HL-60/S4 treated with retinoic acid at 250 ng/mL for 4 days and 3 days (cell line): Measurements from ENCODE around the gene ICOS.
"Not testable (repeated sequence)": the region's sequence is repeated elsewhere in the genome, so short reads cannot be mapped to it uniquely, and the experiment has no call there.

Source experiments
- in situ Hi-C: fragments of 300-500 bp; cut with MboI; formaldehyde crosslinking; loops from 2 replicates; pipeline ENCODE4 v1.7.0; 2022; ENCODE audit warnings: low sequenced_read_pairs

Gene ICOS

DNA sequence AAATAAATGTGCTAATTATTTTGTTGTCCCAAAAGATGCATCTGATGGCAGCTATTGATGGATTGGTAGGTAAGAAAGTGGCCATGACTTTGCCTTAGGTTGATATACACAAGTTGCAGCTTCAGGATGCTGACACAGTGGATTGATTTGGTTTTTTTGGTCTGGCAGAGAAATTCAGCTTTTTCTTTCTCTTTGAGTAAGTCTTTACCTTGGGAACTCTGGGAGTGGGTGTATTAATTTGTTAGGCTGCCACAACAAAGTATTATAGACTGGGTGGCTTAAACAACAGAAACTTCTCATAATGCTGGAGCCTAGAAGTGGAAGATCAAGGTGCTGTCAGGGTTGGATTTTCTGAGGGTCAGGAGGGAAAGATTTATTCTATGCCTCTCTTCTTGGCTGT is 19.8 kb upstream of the ICOS start:
- in situ Hi-C loops, result no loop called here

DNA sequence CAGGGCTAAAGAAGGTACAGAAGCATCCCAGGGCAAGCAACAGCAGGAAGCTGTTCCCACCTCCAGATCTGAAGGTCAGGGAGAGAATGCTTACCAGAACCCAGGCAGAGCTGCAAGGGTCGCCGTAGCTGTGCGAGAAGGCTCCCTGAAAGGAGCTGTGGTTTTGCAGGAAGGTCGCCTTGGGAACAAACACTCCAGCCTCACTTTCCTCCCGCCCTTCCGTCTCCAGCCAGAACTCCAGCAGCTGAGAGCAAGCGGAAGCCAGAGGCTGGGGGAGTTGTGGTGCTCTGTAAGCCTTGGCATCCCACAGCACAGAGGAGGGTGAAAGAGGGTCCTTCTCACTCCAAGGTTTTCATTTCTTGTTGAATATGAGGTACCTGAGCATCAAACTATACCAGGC is 18.3 kb upstream of the ICOS start:
- in situ Hi-C loops, result no loop called here

DNA sequence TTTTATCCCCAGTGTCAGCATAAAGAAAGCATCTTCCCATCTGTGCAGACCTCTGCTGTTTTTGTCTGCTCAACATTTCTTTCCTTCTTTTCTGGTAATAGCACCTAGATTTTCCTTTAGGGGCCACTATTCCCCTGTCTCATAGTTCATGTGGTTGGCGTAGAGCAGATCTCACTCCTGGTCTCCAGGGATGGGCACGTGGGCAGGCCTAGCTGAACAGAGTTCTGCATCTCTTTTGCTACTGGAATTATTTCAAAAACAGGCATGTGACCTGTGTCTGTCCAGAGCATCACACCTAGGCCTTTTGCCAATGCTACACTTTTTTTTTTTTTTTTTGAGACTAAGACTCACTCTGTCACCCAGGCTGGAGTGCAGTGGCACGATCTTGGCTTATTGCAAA is 17.7 kb upstream of the ICOS start:
- in situ Hi-C loops, result no loop called here

DNA sequence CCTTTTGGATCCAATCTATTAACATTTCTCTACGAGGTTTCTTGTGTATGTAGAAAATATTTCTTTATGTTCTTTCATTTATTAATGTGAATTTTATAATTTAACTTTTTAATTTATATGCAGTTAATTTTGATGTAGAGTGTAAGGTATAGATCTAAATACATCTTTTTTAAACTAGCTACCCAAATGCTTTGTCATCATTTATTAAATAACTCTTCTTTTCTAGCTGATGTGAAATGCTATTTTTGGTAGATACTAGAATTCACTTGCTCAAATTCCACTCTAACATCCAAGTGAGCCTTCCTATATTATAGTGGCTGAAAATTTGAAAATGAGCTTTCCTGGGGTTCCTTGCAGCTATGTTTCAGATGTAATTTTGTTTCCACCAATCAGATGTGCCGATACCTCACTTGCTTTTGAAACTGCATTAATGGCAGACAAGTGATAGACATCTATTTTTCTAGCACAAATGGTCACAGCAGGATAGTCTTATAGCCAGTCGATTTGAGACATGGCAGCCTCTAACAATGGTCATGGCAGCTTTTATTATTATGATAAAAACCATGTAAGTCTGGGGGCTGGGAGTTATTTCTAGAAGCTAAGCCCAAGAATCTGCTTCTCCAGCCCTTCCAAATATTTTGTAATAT is 10.9 kb upstream of the ICOS start:
- in situ Hi-C loops, result no loop called here

DNA sequence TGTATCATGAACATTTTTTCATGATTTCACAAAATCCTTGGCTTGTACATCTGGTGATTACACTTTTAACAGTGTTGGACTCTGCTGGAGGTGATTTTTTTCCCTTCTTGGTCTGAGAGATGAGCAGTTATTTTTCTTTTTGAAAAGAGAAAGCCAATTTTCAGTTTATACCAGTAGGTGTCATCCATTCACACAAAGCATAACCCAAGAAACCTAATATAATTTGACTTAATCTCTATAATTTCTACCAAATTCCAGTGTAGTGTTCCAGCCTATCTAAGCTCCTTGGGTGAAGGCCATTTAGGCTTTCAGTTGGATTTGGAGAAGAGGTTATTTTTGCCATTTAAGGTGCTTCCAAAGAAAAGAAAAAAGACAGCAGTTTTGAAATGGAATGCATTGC is 7.7 kb upstream of the ICOS start:
- in situ Hi-C loops, result no loop called here

DNA sequence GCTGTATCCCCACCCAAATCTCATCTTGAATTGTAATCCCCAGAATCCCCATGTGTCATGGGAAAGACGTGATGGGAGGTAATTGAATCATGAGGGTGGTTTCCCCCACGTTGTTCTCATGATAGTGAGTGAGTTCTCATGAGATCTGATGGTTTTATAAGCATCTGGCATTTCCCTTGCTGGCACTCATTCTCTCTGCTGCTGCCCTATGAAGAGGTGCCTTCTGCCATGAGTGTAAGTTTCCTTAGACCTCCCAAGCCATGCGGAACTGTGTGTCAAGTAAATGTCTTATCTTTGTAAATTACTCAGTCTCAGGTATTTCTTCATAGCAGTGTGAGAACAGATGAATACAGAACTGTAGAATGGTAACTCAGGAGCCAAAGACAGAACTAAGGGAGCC is 5.3 kb upstream of the ICOS start:
- in situ Hi-C loops, result not testable (repeated sequence)

DNA sequence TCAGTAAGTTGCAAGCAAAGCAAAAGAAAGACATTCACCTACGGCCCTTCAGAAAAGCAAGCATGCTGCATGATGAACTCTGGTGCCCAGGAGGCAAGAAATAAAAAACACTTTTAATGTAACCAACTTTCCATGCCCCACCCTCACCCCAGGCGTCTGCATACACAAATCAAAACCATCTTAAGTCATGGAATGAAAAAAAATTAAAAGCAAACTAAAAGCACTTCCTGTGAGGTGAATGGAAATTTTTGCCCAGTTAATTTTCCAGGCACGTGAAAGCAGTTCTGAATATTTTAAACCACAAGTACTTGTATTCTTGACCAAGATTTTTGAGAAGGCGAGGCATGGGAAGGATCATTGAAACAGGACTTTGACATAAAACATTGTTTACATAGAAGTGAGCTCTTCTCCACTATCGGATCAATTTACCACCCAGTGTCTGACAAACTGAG is 2.5 kb upstream of the ICOS start:
- in situ Hi-C loops, result no loop called here

DNA sequence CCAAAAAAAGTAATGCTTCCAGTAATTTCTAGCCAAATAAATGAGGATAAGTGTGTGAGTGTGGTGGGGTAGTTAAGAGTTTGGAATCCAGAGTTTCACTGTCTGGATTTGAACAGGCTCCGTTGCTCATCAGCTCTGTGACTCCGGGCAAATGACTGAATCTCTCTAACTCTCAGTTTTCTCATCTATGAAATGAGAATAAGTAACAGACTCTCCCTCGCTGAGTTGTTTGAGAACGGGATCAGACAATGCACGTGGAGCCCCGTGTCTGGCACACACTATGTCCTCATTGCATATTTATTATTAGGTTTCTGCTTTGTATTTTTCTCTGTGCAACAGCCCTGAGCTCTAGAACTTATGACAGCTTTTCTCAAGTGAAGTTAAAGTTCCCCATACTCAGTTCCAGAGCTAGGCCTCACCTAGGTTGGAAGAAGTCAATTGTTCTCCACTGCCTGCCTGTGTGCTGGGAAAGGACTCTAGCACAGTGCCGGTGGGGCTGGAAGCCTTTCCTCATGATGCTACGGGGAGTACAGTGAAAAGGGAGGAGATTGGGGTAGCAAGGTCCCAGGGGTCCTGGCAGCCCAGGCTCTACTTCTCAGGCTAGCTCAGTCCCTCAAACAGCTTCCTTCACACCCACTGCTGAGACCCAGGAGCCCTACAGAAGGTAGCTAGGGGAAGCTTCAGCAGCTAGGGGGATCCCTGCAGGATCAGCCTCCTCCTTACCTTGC is 1.7 kb upstream of the ICOS start:
- in situ Hi-C loops, result no loop called here

DNA sequence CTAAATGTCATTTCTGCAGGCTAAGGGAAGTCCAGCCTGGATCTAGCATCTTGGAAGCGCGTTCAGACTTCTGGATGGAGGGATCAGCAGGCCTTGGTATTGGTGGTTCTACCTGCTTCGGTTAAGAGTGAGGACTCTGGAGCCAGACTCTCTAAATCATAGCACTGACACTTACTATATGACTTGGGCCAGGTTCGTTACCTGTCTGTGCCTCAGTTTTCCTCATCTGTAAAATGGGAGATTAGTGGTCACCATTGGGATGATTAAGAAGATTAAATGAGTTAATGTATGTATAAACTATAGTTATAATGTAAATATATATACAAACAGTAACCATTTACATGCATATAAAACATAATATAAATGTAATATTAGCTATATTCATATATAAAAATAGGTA is 995 bp upstream of the ICOS start:
- in situ Hi-C loops, result no loop called here

DNA sequence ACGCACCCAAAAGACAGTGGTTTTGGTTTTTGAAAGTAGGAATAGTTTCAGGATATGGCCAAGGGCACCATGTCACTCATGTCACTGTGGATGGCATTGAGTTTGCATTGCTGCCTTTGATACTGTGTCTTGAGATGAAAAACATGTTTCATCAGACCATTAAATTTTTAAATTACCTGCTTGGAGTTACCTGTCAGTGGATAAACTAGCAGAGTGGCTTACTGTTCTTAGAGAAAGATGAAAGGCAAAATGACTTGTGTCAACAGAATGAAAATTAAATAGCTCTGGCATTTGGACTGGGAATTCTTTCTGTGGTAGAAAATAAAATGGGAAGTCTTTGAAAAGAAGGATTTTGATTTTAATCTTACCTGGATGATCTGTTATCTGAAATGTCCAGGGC is 386 bp downstream of the ICOS start:
- in situ Hi-C loops, result no loop called here

DNA sequence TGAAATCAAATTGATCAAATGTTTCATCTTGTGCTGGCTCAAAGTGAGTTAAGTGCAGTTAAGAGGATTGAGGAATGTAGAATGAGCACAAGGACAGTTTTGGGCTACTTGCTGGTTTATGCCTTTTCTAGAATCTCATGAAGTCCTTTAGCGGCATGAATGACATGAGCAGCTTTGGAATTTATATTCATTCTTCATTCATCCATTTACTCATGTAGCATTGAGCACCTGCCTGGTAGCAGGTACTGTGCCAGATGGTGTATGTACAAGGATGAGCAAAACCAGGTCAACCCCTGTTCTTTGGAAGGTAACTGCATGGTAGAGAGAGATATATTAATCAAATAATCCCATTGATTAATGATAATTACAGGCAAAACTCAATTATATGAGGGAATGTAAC is 1.2 kb downstream of the ICOS start:
- in situ Hi-C loops, result no loop called here

DNA sequence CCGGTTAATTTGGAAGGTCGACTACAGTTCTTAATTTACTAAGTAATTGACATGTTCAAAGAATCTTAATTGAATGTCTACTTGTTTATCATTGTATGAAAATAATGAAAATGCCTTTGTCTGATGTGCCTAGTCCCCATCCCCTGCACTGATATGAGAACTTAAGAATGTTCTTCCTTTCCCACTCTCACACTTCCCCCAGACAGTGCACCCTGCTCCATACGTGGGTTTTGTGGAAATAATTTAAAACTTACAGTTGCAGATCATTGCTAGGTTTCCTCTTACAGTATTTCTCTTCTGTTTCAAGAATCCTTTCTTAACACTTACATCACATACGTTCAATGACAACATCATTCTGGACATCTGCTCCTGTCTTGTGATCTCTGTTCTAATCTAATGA is 3.5 kb downstream of the ICOS start:
- in situ Hi-C loops, result no loop called here

DNA sequence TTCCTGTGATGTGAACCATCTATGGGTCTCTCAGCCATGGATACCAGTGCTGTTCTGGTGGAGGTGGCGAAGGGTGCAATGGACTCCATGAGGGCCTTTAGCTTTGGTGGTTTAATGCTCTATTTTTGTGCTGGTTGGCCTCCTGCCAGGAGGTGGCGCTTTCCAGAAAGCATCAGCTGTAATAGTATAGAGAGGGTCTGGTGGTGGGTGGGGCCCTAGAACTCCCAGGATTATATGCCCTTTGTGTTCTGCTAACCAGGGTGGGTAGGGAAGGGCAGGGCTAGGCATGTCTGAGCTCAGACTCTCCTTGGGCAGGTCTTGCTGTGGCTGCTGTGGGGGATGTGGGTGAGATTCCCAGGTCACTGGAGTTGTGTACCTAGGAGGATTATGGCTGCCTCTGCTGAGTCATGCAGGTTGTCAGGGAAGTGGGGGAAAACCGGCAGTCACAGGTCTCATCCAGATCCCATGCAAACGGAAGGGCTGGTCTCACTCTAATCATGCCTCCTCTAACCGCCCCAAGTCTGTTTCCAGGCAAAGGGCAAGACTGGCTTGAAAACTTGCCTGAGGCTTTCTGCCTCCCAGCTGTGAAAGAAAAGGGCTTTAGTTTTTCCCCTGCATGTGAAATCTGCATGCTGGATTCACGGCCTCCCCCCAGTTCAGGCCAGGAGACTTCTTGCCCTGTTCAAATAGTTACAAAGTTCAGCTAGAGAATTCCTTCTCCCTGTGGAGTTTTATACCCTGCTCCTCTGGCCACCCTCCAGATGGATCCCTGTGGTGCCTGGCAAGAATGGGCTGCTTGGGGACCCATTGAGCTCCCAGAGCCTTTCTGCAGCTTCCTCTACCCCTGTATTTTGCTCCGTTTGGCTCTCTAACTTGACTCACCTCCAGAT is 7.2 kb downstream of the ICOS start:
- in situ Hi-C loops, result not testable (repeated sequence)

DNA sequence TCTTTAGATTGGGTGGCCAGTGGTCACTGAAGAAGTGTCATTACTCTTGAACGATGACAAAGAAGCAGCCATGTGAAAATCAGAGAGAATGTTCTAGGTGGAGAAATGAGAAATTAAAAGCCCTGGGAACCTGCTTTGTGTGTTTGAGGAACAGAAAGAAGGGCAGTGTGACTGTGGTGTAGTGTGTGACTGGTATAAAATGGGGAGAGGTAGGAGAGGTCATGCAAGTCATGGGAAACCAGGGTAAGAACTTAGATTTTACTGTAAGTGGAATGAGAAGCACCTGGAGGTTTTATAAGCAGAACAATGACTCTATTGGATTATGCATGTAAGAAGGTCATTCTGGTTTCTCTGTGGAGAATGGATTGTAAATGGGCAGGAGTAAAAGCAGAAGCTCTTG is 12.2 kb downstream of the ICOS start:
- in situ Hi-C loops, result no loop called here

DNA sequence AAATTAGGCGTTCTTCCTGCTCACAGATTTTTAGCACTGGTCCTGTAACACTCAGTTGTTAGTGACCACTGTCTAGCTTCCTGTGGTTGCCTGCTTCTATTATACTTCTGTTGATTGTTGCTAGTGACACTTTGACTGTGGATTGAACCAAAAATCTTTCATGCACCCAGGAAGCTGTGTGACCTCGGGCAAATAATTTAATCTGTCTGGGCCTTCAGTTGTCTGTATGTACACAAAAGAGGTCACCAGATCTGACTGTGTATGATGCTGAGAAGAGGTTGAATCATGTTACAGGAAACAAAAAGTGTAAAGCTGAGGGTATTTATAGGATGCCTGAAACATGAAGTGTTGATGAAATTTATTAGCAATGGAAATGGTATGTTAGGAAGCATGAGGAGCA is 12.7 kb downstream of the ICOS start:
- in situ Hi-C loops, result no loop called here

DNA sequence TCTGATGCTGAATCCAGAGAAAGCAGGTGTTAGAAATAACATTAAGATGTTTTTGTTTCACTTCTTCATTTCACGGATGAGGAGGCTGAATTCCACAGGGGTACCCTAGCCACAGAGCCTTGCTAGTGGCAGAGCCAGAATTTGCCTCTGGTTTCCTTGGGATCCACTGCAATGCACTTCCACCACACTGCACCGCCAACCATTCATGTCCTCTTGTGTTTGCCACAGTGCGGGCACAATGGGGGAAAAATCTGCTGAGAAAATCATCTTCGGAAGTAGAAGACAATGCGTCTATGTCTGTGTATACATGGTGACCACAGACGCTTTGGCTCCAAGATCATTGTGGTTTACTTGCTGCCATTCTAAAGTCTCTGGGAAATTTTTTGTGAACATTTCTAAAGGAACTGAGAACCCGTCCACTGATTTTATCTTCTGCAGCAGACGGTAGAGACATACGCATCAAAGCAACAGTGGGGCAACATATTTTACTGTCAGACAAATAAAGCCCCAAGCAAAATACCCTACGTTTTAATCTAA is 14.9 kb downstream of the ICOS start:
- in situ Hi-C loops, result no loop called here

DNA sequence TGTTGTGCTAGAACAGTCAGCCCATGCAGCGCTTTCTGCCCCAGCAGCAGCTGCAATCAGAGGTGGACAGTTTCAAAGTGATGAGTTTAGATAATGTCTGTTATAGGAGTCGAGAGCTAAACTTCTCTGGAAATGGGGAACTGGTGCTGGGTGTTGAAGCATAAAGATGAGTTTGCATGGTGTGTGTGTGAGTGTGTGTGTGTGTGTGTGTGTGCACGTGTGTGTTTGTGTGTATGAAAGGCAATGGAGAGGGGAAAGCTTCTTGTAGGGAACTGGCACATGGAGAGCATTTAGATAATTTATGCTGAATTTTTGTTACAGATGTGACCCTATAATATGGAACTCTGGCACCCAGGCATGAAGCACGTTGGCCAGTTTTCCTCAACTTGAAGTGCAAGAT is 22.7 kb downstream of the ICOS start:
- in situ Hi-C loops, result no loop called here

DNA sequence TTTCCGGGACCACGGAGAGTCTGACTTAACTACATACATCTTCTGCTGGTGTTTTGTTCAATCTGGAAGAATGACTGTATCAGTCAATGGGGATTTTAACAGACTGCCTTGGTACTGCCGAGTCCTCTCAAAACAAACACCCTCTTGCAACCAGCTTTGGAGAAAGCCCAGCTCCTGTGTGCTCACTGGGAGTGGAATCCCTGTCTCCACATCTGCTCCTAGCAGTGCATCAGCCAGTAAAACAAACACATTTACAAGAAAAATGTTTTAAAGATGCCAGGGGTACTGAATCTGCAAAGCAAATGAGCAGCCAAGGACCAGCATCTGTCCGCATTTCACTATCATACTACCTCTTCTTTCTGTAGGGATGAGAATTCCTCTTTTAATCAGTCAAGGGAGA is 23.1 kb downstream of the ICOS start:
- in situ Hi-C loops, result no loop called here

DNA sequence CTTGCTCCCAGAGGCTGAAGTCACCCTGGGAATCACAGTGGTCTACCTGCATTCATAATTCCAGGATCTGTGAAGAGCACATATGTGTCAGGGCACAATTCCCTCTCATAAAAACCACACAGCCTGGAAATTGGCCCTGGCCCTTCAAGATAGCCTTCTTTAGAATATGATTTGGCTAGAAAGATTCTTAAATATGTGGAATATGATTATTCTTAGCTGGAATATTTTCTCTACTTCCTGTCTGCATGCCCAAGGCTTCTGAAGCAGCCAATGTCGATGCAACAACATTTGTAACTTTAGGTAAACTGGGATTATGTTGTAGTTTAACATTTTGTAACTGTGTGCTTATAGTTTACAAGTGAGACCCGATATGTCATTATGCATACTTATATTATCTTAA is 24.2 kb downstream of the ICOS start:
- in situ Hi-C loops, result no loop called here

DNA sequence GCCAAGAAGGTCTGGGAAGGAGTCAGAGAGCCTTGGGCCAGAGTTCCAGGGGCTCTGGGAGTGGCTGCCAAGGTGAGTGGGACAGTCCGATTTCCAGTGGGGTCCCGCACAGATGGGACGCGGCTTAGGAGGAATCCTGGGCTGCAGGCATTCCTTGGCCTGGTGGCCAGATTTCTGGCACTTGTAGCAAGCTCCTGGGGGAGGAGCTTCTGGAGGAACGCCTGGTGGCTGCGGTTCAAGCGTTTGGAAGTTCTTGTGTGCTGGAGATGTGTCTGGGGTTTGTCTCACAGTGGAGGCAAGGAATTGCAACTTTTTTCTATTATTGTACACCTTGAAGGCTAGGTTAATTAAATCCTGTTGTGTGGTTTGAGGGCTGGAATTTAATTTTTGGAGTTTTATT is 28.6 kb downstream of the ICOS start:
- in situ Hi-C loops, result not testable (repeated sequence)

DNA sequence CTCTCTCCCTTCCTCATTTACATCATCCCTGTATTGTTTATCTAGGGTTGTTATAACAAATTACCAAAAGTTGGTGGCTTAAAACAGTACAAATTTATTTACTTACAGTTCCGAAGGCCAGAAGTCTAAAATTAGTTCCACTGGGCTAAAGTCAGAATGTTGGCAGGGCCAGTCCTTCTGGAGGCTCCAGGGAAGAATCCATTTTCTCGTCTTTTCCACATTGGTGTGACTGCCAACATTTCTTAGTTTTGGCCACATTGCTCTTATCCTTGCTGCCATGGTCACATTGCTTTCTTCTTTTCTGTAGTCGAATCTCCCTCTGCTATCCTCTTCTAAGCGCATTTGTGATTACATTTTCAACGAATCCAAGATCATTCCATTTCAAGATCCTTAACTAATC is 34.7 kb downstream of the ICOS start:
- in situ Hi-C loops, result no loop called here

DNA sequence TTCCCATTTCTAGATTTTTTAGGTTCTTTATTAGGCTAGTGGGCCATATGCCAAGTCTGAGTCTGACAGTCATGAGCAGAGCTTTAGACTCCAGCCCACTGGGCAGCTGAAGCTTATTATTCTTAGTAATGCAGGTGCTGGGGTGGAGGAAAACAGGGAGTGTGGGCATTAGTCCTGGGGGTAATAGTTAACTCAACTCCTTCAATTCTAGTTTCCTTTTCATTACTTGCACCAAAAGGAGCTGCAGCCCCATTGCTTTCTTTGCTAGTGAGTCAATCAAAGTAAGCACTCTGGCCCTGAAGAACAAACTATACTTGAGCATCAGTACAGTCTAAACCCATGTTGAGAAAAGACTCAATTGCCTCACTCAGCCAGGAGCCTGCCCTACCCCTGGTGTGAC is 35.5 kb downstream of the ICOS start:
- in situ Hi-C loops, result no loop called here
